ENCODE measurements around the gene ITSN1.
"Not testable (repeated sequence)": the region's sequence is repeated elsewhere in the genome, so short reads cannot be mapped to it uniquely, and the experiment has no call there.

Gene ITSN1

GRCh38 chr21:33642027-33642895 lies at the start of gene ITSN1:
Gene ITSN1, plus strand, starts transcription at chr21:33642501. Its CDS starts 76,328 bp downstream, at chr21:33718829.
- peak; percentile 31 for DNase-seq

- no peak for DNase-seq
Measured at GRCh38 chr21:33598051-33598450, 44.2 kb upstream of the ITSN1 start.

- no peak for DNase-seq
Measured at GRCh38 chr21:33608559-33608958, 33.7 kb upstream of the ITSN1 start.

GRCh38 chr21:33611006-33611744 lies 31.1 kb upstream of the ITSN1 start:
- DNase-seq: no peak

GRCh38 chr21:33617565-33617964 lies 24.7 kb upstream of the ITSN1 start:
- DNase-seq: not testable (repeated sequence)

- no peak for DNase-seq
Measured at GRCh38 chr21:33618407-33618806, 23.9 kb upstream of the ITSN1 start.

- DNase-seq: no peak
Measured at GRCh38 chr21:33619726-33620125, 22.6 kb upstream of the ITSN1 start.

- no peak for DNase-seq
Measured at GRCh38 chr21:33622253-33622652, 20.0 kb upstream of the ITSN1 start.

GRCh38 chr21:33626151-33626550 lies 16.1 kb upstream of the ITSN1 start:
- not testable (repeated sequence) for DNase-seq

- DNase-seq: no peak
Measured at GRCh38 chr21:33634254-33634653, 8.0 kb upstream of the ITSN1 start.

GRCh38 chr21:33640697-33641351 lies 1.5 kb upstream of the ITSN1 start:
- no peak for DNase-seq

- DNase-seq: peak; percentile 29
Measured at GRCh38 chr21:33641352-33642026, 812 bp upstream of the ITSN1 start, which contains the start of gene CRYZL1. Gene CRYZL1, minus strand, starts transcription at chr21:33641741. Its CDS starts 10,190 bp downstream, at chr21:33631551.

- DNase-seq: no peak
Measured at GRCh38 chr21:33642896-33643657, 776 bp downstream of the ITSN1 start.

- DNase-seq: no peak
Measured at GRCh38 chr21:33643658-33644311, 1.5 kb downstream of the ITSN1 start.

- no peak for DNase-seq
Measured at GRCh38 chr21:33644383-33645074, 2.2 kb downstream of the ITSN1 start.

GRCh38 chr21:33645730-33646129 lies 3.4 kb downstream of the ITSN1 start:
- no peak for DNase-seq

- no peak for DNase-seq
Measured at GRCh38 chr21:33647587-33647986, 5.3 kb downstream of the ITSN1 start.

- no peak for DNase-seq
Measured at GRCh38 chr21:33648555-33648954, 6.3 kb downstream of the ITSN1 start.

GRCh38 chr21:33650230-33650629 lies 7.9 kb downstream of the ITSN1 start:
- DNase-seq: no peak

GRCh38 chr21:33650929-33651509 lies 8.7 kb downstream of the ITSN1 start:
- DNase-seq: no peak
